ENCODE data around the gene RNF114.

DNA sequence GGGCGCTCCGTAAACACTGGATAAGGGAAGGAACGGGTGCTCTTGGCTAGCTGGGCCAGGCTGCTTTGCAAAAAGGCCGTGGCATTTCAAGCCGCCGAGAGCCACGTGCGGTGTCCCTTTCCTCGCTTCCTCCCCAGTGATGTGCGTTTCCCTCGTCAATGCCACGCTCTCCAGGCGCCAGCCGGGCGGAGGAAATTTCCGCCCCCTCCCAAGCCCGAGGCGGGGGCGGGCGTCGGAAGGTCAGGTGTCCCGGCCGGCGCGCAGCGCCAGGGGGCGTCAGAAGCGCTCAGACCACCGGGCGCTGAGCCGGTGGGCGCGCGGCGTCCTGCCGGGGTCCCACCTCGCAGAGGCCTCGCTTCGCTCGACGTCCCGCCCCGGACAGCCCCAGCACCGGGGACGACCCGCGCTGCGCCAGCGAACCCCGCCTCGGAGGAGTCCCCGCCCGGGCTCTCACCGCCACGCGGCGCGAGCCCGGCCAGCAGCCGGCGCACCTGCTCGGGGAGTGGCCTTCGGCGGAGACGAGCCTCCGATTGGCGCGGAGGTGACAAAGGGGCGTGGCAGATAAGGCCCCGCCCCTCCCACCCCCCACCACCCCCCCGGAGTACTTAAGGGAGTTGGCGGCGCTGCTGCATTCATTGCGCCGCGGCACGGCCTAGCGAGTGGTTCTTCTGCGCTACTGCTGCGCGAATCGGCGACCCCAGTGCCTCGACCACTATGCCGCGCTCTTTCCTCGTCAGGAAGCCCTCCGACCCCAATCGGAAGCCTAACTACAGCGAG, 46.3 kb downstream of the RNF114 start, which contains the start of gene SNAI1:
- TF ChIP-seq, protein P1, sequence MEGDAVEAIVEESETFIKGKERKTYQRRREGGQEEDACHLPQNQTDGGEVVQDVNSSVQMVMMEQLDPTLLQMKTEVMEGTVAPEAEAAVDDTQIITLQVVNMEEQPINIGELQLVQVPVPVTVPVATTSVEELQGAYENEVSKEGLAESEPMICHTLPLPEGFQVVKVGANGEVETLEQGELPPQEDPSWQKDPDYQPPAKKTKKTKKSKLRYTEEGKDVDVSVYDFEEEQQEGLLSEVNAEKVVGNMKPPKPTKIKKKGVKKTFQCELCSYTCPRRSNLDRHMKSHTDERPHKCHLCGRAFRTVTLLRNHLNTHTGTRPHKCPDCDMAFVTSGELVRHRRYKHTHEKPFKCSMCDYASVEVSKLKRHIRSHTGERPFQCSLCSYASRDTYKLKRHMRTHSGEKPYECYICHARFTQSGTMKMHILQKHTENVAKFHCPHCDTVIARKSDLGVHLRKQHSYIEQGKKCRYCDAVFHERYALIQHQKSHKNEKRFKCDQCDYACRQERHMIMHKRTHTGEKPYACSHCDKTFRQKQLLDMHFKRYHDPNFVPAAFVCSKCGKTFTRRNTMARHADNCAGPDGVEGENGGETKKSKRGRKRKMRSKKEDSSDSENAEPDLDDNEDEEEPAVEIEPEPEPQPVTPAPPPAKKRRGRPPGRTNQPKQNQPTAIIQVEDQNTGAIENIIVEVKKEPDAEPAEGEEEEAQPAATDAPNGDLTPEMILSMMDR (IDR thresholded peaks at IDR 0.05; ENCODE audit: low read depth, low read length, poor library complexity, severe bottlenecking), result peak; percentile 75
- TF ChIP-seq EZH2phosphoT487 (IDR thresholded peaks at IDR 0.05; ENCODE audit: borderline replicate concordance, low read length), result no peak

All from DOHH2 (cell line).